GM12878 (cell line): ENCODE measurements around the gene DDX39A. TPM values are rescaled to one million over a fixed set of nuclear protein-coding genes. Genes with fewer than 3 reads are reported as not detected.

Source experiments
- BCLAF1 ChIP-seq: fragments of 450-650 bp; IDR thresholded peaks from 2 replicates; pipeline ENCODE4 v1.6.1; 2017; ENCODE audit warnings: antibody characterized with exemption, mild to moderate bottlenecking, moderate library complexity
- BRCA1 ChIP-seq: IDR thresholded peaks from 2 replicates; pipeline ENCODE4 v1.6.1; 2011; ENCODE audit warnings: low read depth, low read length, improper control_type of control experiment
- CREM ChIP-seq: IDR thresholded peaks from 2 replicates; pipeline ENCODE4 v1.6.1; 2014; ENCODE audit warnings: antibody characterized with exemption, low read depth
- GATAD2B ChIP-seq: fragments of 450-650 bp; conservative IDR thresholded peaks from 2 replicates; pipeline ENCODE4 v1.6.1; 2017; ENCODE audit warnings: low read depth, mild to moderate bottlenecking, moderate library complexity
- HCFC1 ChIP-seq: fragments of 150-350 bp; IDR thresholded peaks from 2 replicates; pipeline ENCODE4 v1.6.1; 2014; ENCODE audit warnings: low read length
- KLF5 ChIP-seq: fragments of 450-650 bp; IDR thresholded peaks from 2 replicates; pipeline ENCODE4 v1.6.1; 2014; ENCODE audit warnings: mild to moderate bottlenecking; ENCODE audit not compliant: partially characterized antibody
- LARP7 ChIP-seq: fragments of 450-650 bp; IDR thresholded peaks from 2 replicates; pipeline ENCODE4 v1.6.1; 2017; ENCODE audit warnings: mild to moderate bottlenecking
- MTA2 ChIP-seq: fragments of 450-650 bp; IDR thresholded peaks from 2 replicates; pipeline ENCODE4 v1.6.1; 2016; ENCODE audit warnings: low read depth, mild to moderate bottlenecking, moderate library complexity
- NBN ChIP-seq: fragments of 450-650 bp; IDR thresholded peaks from 2 replicates; pipeline ENCODE4 v1.6.1; 2016
- NFXL1 ChIP-seq: fragments of 450-650 bp; IDR thresholded peaks from 2 replicates; pipeline ENCODE4 v1.6.1; 2017; ENCODE audit warnings: antibody characterized with exemption, mild to moderate bottlenecking, borderline replicate concordance
- NFYB ChIP-seq: IDR thresholded peaks from 2 replicates; pipeline ENCODE4 v1.6.1; 2011; ENCODE audit warnings: low read depth, mild to moderate bottlenecking, low read length, improper control_type of control experiment, moderate library complexity; ENCODE audit not compliant: insufficient read depth
- PAX8 ChIP-seq: fragments of 450-650 bp; IDR thresholded peaks from 2 replicates; pipeline ENCODE4 v1.6.1; 2017; ENCODE audit warnings: mild to moderate bottlenecking, moderate library complexity
- POLR2A ChIP-seq: IDR thresholded peaks from 2 replicates; pipeline ENCODE4 v1.6.1; 2011; ENCODE audit warnings: low read depth, mild to moderate bottlenecking, low read length
- REST ChIP-seq: IDR thresholded peaks from 2 replicates; pipeline ENCODE4 v1.6.1; 2012; ENCODE audit warnings: mild to moderate bottlenecking, low read depth, low read length
- SP1 ChIP-seq: IDR thresholded peaks from one replicate; pipeline ENCODE4 v1.6.1; 2011; ENCODE audit warnings: low read depth, low read length
- SUZ12 ChIP-seq: fragments of 200-600 bp; sonication (generic); IDR thresholded peaks from one replicate; pipeline ENCODE4 v1.6.1; 2018; ENCODE audit warnings: antibody characterized with exemption, mild to moderate bottlenecking; ENCODE audit not compliant: unreplicated experiment
- TARDBP ChIP-seq: IDR thresholded peaks from 2 replicates; pipeline ENCODE4 v1.6.1; 2016; ENCODE audit warnings: borderline replicate concordance
- USF1 ChIP-seq: IDR thresholded peaks from 2 replicates; pipeline ENCODE4 v1.6.1; 2011; ENCODE audit warnings: borderline replicate concordance, low read depth, mild to moderate bottlenecking, moderate library complexity, mixed read lengths, low read length; ENCODE audit not compliant: insufficient read depth; ENCODE audit errors: extremely low read length
- ZNF207 ChIP-seq: fragments of 450-650 bp; IDR thresholded peaks from 2 replicates; pipeline ENCODE4 v1.6.1; 2014; ENCODE audit warnings: antibody characterized with exemption, mild to moderate bottlenecking, borderline replicate concordance
- ZZZ3 ChIP-seq: IDR thresholded peaks from 2 replicates; pipeline ENCODE4 v1.6.1; 2011; ENCODE audit warnings: low read depth; ENCODE audit not compliant: control insufficient read depth, insufficient read length
- polyA plus RNA-seq, 11 experiments: library from polyadenylated mRNA; depleted of rRNA in 4 of 11; unstranded in 6 of 11; stranded (reverse) in 5 of 11; fragments of >200 nt; fragmentation: Nextera tagmentation in 4 of 11; fragmentation: Illumina TruSeq in 1 of 11; extraction: Ambion mirVana in 4 of 11; extraction: Trizol in 1 of 11; gene quantifications; 1 replicate in 1 of 11; 2 replicates in 10 of 11; pipeline versions ENCODE4 v1.2.1 to v1.2.3, GENCODE V29; 2011 to 2016; ENCODE audit warnings: inconsistent platforms in 2 of 11, missing spikeins in 2 of 11, low read depth in 1 of 11
- total RNA-seq, 4 experiments: library from RNA; depleted of rRNA in 3 of 4; stranded (reverse); fragments of >200 nt in 3 of 4; fragmentation: Illumina TruSeq in 1 of 4; extraction: Trizol in 1 of 4; gene quantifications; 2 replicates each; pipeline versions ENCODE4 v1.2.1 to v1.2.3, GENCODE V29; 2013 to 2021

The DDX39A gene
- total and polyA plus RNA-seq, 10 of the 15 experiments (the other 5 are each of a cell fraction or from before 2014, with no cell fraction given): 113 to 378 (median 224) TPM

GRCh38 chr19:14433554-14434501 lies 14.7 kb upstream of the DDX39A start (continued):
- TF ChIP-seq REST (no peak), PAX8 (no peak), LARP7 (peak; percentile 70), POLR2A (no peak), SP1 (no peak), ZNF207 (no peak), GATAD2B (no peak), NFXL1 (no peak), CREM (no peak), ZZZ3 (no peak), KLF5 (no peak), USF1 (peak; percentile 60), NBN (no peak), TARDBP (no peak), SUZ12 (no peak), MTA2 (no peak), BCLAF1 (no peak), HCFC1 (no peak), NFYB (no peak), BRCA1 (no peak)
